SKM-1 (cell line): ENCODE measurements around the gene AQP11.
"Not testable (repeated sequence)": the region's sequence is repeated elsewhere in the genome, so short reads cannot be mapped to it uniquely, and the experiment has no call there.

Experiments used
- DNase-seq: peaks from one replicate; lab custom pipeline; 2025; ENCODE audit not compliant: unreplicated experiment; lab: John Stamatoyannopoulos, UW

AQP11 gene, protein sequence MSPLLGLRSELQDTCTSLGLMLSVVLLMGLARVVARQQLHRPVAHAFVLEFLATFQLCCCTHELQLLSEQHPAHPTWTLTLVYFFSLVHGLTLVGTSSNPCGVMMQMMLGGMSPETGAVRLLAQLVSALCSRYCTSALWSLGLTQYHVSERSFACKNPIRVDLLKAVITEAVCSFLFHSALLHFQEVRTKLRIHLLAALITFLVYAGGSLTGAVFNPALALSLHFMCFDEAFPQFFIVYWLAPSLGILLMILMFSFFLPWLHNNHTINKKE

DNA sequence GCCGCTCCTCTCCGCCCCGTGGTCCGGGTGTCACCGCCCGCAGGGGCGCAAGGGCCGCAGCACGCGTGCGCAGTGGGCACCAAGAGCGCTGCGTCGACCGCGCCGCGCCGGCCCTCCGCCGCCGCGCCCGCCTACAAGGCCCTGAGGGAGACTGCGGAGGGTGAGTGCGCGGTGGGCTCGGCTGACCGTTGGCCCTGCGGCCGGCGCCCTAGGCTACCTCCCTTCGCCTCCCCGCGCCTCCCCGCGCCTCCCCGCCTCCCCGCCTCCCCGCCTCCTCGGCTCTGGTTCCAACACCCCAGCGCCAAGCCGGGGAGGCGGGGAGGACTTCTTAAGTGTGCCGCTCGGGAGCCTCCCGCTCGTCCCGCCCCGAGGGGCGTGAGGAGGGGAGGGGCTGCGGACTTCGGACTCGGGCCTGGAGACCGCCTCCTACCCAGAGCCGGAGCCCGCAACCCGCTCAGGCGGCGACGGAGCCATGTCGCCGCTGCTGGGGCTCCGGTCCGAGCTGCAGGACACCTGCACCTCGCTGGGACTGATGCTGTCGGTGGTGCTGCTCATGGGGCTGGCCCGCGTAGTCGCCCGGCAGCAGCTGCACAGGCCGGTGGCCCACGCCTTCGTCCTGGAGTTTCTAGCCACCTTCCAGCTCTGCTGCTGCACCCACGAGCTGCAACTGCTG is at the start of gene AQP11:
Gene AQP11 (plus strand): TSS at position 433 of the 673 bp plus-strand sequence. CDS start 40 bp downstream, at position 473.
- peak; percentile 70 for DNase-seq

- no peak for DNase-seq
Observed at GRCh38 chr11:77542296-77542695, 47.5 kb upstream of the AQP11 start.

DNA sequence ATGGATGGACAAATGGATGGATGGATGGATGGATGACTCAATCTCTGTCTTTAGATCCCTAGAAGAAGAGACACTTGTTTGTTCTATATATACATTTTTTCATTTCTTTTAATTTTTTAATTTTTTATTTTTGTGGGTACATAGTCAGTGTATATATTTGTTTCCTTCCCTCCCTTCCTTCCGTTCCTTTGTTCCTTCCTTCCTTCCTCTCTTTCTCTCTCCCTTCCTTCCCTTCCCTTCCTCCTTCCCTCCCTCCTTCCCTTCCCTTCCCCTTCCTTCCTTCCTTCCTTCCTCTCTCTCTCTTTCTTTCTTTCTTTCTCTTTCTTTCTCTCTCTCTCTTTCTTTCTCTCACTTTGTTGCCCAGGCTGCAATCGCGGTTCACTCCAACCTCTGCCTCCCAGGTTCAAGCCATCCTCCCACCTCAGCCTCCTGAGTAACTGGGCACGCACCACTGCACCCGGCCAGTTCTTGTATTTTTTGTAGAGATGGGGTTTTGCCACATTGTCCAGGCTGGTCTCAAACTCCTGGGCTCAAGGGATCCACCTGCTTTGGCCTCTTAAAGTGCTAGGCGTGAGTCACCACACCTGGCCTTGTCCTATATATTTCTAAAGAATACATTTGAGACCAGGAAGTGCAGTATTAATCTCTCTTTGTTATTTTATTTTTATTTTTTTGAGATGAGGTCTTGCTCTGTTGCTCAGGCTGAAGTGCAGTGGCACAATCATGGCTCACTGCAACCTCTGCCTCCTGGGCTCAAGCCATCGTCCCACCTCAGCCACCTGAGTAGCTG is 42.5 kb upstream of the AQP11 start:
- DNase-seq, result no peak

DNA sequence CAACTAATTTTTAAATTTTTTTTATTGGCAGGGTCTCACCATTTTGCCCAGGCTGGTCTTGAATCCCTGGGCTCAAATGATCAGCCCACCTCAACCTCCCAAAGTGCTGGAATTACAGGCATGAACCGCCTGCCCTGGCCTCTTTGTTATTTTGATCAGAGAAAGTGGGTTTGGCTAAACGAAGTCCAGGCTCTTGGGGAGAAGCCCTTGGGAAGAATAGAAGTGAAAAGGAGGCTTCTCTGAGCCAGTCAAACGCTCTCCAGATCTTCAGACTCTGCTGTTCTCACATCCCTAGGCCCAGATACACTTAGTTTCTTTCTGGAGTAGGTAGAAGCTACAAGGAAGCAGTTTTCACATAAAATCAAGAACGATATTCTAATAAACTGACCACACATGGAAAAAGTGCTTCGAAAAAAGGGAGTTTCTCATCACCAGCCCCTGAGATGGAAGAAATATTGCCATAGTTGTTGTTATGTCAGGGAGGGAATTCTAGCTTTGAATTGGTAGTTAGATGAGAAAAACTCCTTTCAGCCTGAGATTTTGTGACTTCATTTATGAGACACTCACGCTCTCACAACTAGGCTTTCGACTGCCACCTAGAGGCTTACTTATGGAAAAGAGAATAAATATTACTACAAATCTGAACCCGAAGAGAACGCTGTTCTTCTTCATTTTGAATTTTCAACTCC is 41.7 kb upstream of the AQP11 start:
- peak; percentile 67 for DNase-seq

- DNase-seq, result no peak
Observed at GRCh38 chr11:77548552-77549445, 41.0 kb upstream of the AQP11 start.

- not testable (repeated sequence) for DNase-seq
Observed at GRCh38 chr11:77551426-77551825, 38.3 kb upstream of the AQP11 start.

DNA sequence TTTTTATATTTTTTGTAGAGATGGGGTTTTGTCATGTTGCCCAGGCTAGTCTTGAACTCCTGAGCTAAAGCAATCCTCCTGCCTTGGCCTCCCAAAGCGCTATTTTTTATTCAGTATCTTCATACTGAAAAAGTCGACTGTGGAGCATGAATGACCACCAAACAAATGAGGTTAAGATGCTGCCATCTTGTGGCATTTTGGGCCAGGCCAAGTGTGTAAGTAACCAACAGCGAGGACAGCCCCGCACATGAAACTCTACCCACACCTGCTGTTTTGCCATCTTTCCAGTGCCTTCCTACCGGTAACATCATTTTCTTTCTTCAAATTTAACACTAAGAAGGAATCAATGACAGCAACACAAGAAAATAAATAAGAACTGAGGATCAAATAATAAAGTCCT is 32.2 kb upstream of the AQP11 start:
- DNase-seq, result no peak

GRCh38 chr11:77558380-77558779 is 31.4 kb upstream of the AQP11 start:
- DNase-seq, result no peak

DNA sequence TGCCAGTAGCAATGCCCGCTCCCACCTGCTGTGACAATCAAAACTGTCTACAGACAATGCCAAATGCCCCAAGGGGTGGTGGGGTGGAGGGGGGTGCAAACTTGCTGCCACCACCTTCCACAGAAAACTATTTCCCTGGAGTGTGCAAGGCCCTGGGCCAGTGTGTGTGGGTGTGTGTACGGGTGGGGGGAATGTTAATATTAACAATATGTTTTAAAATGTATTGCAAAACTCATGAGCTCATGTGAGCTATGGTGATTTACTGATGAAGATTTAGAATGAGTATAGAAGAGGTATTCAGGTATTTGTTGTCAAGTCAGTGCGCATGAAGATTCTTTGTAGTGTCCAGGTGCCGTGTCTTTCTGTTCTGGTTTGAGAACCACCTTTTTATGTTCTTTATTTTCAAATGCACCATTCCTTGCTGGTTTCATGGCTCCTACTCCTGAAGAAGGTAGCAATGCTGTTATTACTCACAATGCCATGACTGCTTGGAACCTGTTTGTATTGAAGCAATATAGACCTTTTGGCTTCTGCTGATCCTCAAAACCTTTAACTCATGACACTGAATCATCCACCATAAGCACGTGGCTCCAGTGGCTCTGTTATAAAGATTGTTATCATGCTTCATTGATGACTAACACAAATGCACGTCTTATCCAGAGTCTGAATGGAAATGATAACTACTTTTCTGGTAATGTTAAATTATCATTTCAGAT is 29.9 kb upstream of the AQP11 start:
- no peak for DNase-seq

- DNase-seq, result no peak
Observed at GRCh38 chr11:77560605-77561004, 29.1 kb upstream of the AQP11 start.

GRCh38 chr11:77561257-77561656 is 28.5 kb upstream of the AQP11 start:
- DNase-seq, result no peak

GRCh38 chr11:77568306-77568705 is 21.4 kb upstream of the AQP11 start:
- no peak for DNase-seq

GRCh38 chr11:77568916-77569675 is 20.7 kb upstream of the AQP11 start:
- DNase-seq, result no peak

DNA sequence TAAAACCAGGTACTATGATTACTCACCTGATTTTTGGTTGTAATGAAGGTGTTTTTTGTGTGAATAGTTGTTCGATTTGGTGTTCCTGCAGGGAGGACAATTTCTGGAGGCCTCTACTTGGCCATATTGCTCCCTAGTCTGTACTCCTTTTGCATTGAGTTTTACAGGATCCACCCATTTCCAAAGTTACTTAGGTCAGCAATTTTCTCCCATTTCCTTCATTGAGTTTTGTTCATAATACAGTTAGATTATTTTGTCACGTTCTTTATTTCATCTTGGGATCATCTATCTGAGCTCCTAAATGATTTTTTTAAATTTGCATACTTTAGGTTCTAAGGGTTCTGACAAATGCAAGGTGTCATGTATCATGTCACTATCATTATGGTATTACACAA is 20.1 kb upstream of the AQP11 start:
- DNase-seq, result no peak

GRCh38 chr11:77570896-77571295 is 18.9 kb upstream of the AQP11 start:
- not testable (repeated sequence) for DNase-seq

- DNase-seq, result not testable (repeated sequence)
Observed at GRCh38 chr11:77575428-77575827, 14.3 kb upstream of the AQP11 start.

GRCh38 chr11:77580712-77581337 is 8.9 kb upstream of the AQP11 start:
- no peak for DNase-seq

- no peak for DNase-seq
Observed at GRCh38 chr11:77589181-77589520, 602 bp upstream of the AQP11 start.
